ENCODE results near the gene AKAP13.

- no peak for TF ChIP-seq CTCF (conservative IDR thresholded peaks at IDR 0.05; ENCODE audit: low read depth, low read length)
- TF ChIP-seq EZH2 (IDR thresholded peaks at IDR 0.05; ENCODE audit: borderline replicate concordance, low read depth, low read length, poor library complexity, severe bottlenecking) = no peak
These were observed 183.3 kb downstream of the AKAP13 start for GRCh38 chr15:85563731-85564130.

Data from A673 (cell line).